KOPT-K1 (cell line): Measurements from ENCODE around the gene CDK2AP2.
"Not testable (repeated sequence)": the region's sequence is repeated elsewhere in the genome, so short reads cannot be mapped to it uniquely, and the experiment has no call there.

ENCODE experiments used
- H3K27ac ChIP-seq: fragments of 200-600 bp; sonication (generic); 2 replicates; pipeline ENCODE4 v1.5.1; 2016; ENCODE audit warnings: antibody characterized with exemption, mild to moderate bottlenecking, low read depth, low read length; ENCODE audit not compliant: poor library complexity, severe bottlenecking
- H3K36me3 ChIP-seq: fragments of 200-600 bp; sonication (generic); 2 replicates; pipeline ENCODE4 v1.5.1; 2017; ENCODE audit warnings: antibody characterized with exemption, mild to moderate bottlenecking, low read length, moderate library complexity; ENCODE audit not compliant: insufficient read depth
- H3K9me3 ChIP-seq: fragments of 200-600 bp; sonication (generic); 2 replicates; pipeline ENCODE4 v1.5.1; 2017; ENCODE audit warnings: antibody characterized with exemption, low read length, mild to moderate bottlenecking; ENCODE audit not compliant: insufficient read depth, poor library complexity, severe bottlenecking

The CDK2AP2 gene

DNA sequence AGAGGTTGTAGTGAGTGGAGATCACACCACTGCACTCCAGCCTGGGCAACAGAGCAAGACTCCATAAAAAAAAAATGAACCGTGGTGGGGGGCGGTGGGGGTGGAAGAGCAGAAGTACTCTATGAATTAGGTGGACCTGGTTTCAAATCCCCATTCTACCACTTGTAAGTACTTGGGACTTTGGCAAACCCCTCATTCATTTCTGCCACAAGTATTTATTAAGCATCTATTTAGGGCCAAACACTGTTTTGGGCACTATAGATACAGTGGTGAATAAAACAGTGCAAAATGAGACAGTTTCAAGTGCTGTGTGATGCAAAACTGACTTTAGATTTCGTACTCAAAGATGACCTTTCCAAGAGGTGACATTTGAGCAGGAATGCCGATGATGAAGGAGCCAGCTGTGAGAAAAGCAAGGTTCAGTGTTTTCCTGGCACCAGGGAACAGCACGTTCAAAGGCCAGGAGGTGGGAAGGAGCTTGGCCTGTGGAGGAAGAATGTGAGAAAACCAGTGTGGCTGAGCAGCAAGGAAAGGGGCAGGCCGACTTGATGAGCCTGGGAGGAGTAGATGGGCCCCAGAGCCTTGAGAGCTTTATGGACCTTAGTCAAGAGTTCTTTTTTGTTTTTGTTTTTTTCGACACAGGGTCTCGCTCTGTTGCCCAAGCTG is 37.5 kb downstream of the CDK2AP2 start:
- Histone ChIP-seq H3K36me3 (no peaks in the 10 kb centered on the region), H3K27ac (no peak overlapping the region), H3K9me3 (no peaks in the 10 kb centered on the region)

- Histone ChIP-seq H3K9me3 (no peaks in the 10 kb centered on the region), H3K36me3 (no peaks in the 10 kb centered on the region), H3K27ac (peak overlapping the region; percentile 73)
These were observed 38.5 kb downstream of the CDK2AP2 start for GRCh38 chr11:67469508-67469811.

DNA sequence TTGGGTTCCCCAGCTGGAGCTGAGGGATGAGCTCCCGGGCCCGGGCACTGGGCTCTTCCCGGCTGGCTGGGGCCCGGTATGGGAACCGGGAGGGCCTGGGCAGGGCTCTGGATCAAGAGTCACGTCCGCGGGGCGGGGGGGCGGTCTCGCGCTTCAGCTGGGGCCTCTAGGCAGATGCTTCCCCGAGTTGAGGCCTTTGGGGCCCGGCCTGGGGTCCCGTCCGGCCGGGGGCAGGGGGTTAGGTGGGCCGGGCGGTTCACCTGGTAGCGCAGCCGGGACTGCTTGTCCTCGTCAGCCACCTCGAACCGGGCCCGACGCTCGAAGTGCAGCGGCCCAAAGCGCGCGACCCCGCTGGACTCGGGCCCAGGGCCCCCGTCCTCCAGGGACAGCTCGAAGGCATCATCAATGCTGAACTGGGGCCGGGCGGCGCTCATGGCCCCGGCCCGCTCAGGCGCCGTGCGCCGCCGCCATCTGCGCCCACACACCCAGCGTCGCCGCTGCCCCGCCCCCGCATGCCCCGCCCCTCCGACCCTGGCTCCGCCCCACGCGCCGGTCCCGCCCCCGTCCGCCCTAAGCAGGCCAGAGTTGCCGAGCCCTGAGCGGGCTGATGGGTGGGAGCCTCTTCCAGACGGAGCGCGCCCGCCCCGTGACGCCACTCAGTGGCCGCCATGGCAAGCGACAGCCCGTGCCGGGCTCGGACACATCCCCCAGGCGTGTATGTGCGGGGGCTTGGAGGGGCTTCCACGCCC is 39.0 kb downstream of the CDK2AP2 start, which contains the start of gene TMEM134:
TMEM134 (minus strand) TSS at position 493 of the 749 bp plus-strand sequence; CDS start at position 434, 59 bp downstream.
- Histone ChIP-seq H3K27ac (peak within 1 kb of the TSS; percentile 73), H3K36me3 (no peaks in the 10 kb centered on the region), H3K9me3 (no peaks in the 10 kb centered on the region)

DNA sequence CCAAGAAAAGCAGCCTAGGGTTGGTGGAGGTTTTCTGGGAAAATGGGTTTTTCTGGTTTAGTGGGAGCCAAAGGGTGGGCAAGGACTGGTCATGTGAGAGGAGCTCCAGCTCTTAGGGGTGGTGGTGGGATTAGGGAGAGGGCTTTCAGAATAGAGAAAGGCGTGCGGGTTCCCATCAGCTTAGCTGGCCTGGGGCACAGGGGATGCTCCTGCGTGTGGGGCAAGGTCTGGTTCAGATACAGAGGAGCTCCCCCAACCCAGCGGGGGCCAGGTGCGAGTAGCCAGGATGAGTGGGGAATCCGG is 39.6 kb downstream of the CDK2AP2 start:
- peak overlapping the region; percentile 73 for H3K27ac ChIP-seq
- H3K9me3 ChIP-seq = no peaks in the 10 kb centered on the region
- no peaks in the 10 kb centered on the region for H3K36me3 ChIP-seq

DNA sequence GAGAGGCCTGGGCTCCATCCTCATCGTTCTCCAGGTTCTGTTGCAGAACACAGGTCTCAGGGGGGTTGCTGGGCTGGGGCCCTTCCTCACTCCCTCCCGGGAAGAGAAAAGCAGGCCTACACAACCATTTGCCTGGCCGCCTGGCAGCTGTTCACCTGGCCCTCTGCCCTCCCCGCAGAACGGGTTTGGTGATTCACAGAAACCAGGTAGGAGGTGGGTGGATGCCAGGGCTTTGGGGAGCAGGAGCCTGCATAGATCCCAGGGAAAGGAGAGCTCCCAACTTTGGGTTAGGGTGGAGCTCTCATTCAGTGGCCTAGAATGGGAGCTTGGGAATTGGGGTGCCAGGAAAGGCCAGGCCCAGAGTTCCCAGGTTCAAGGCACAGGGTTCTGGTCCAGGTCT is 39.9 kb downstream of the CDK2AP2 start:
- no peaks in the 10 kb centered on the region for H3K9me3 ChIP-seq
- peak overlapping the region; percentile 73 for H3K27ac ChIP-seq
- no peaks in the 10 kb centered on the region for H3K36me3 ChIP-seq

DNA sequence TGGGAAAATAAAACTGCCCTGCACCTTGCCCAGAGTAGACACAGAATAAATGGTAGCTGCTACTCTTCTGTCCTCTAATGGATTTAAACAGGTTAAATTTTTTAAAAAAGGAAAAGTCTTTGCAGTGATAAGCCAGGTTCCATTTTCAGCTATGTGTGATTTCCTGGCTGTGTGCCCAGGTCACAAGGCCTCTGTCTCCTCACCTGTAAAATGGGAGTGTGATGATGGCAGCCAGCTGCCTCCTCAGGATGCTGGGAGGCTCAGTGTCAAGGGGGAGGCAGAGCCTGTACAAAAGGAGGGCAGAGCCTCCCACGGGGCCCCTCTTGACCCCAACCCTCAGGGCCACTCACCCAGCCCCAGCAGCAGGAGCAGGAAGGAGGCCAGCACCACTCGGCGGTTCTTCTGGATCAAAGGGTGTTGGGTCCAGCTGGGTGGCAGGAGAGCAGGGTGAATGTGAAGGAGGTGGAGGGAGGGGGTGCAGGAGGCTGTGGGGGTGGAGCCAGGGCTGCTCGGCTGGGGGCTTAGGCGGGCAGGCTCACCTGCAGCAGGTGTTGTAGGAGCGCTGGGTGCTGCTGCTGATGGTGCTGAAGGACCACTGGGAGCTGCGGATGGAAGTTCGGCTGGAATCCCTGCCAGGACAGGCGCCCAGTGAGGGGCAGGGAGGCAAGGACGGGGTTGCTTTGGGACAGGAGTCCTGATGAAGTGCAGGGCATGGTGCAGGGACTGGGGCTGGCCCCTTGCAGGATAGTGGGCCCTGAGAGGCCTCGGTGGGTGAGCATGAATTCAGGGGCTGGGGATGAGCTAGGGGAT is 40.8 kb downstream of the CDK2AP2 start:
- peak overlapping the region; percentile 11 for H3K27ac ChIP-seq
- no peaks in the 10 kb centered on the region for H3K9me3 ChIP-seq
- H3K36me3 ChIP-seq = no peaks in the 10 kb centered on the region

DNA sequence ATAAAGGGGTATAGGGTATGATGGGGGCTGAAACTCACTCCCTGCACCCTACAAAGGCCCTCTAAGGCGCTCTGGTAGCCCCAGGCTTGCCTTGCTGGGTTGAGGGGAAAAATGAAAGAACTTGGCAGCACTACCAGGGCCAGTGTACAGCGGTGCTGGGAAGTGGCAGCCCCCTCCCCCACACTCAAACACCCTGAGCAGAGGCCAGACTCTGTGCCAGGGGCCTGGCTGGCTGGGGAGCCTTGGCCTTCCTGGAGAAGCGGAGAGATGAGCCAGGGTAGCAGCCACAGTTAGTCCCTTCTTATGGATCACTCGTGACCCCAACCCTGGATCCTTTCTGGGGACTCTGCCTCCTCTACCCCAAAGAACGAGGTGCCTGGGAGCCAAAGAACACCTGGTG is 41.6 kb downstream of the CDK2AP2 start:
- Histone ChIP-seq H3K36me3 (no peaks in the 10 kb centered on the region), H3K27ac (peak overlapping the region; percentile 11), H3K9me3 (no peaks in the 10 kb centered on the region)

GRCh38 chr11:67465530-67465929 is 42.4 kb downstream of the CDK2AP2 start:
- not testable (repeated sequence) for H3K9me3 ChIP-seq, H3K36me3 ChIP-seq
- H3K27ac ChIP-seq = peak overlapping the region; percentile 86

DNA sequence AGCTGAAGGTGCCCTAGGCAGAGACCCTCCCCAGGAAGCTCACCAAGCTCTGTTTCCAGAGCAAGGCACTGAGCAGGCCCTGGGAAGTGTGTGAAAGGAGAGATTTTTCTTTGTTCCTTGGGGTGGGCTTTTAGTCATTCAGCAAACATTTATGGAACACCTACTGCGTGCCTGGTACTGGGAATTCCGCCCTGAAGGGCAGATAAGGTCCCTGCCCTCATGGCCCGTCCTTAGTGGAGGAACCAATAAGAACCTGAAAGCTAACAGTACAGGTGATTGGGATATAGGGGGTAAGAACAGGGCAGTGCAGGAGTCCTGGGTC is 42.8 kb downstream of the CDK2AP2 start:
- Histone ChIP-seq H3K36me3 (no peaks in the 10 kb centered on the region), H3K27ac (peak overlapping the region; percentile 86)

DNA sequence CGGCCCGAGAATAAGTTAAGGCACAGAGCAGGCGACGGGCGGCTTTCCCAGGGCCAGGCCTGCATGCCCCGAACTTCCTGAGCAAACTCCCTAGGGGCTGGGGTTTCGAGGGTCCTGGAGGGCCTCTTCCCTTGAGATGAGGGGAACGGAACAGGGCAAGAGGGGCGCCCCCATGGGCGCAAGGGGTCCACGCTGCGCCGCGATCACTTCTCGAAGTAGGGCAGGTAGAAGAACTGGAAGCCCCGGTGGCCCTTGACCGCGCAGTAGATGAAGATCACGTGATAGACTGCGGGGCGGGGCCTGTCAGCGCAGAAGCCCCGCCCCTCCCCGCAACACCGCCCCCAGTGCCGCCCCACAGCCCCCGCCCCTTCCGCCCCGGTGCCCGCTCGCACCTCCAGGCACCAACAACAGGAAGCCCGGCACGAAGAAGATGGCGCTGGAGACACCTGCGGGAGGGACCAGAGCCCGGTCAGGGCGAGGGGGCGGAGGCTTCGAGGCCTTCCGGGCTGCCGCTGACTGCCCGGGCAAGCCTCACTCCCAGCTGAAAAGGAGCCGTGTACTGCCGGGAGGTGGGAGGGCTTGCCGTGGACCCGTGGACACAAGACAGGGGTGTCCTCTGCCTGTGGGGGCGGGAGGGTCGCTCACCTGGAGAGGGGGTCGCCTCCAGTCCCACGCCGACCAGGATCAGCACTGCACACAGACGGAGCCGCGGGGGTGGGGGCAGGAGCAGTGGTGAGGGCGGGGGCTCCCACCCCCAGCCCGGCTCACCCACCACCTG is 43.4 kb downstream of the CDK2AP2 start:
- Histone ChIP-seq H3K27ac (peak overlapping the region; percentile 86), H3K36me3 (no peaks in the 10 kb centered on the region), H3K9me3 (no peaks in the 10 kb centered on the region)

More for the DNA sequence above, 42.8 kb downstream of the CDK2AP2 start:
- no peaks in the 10 kb centered on the region for H3K9me3 ChIP-seq

GRCh38 chr11:67463680-67464410 is 44.1 kb downstream of the CDK2AP2 start:
- no peaks in the 10 kb centered on the region for H3K36me3 ChIP-seq
- H3K27ac ChIP-seq = peak overlapping the region; percentile 86
- H3K9me3 ChIP-seq = no peaks in the 10 kb centered on the region

DNA sequence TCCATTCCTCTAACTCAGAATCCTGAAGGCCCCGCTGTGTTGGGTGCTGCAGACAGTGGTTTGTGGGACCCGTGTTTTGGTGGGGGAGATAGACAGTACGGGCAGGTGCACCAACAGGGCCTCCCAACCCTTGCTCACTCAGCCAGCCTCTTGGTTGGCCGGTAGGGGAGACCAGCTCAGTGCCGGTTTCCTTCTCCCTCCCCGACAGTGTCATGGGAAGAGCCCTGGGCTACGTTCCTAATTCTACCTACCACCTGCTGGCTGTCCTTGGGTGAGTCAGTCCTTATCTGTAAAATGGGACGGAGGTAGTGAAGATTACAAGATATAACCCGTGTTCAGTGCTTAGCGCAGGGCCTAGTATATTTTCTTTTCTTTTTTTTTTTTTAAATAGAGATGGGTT is 44.8 kb downstream of the CDK2AP2 start:
- H3K9me3 ChIP-seq = no peaks in the 10 kb centered on the region
- no peaks in the 10 kb centered on the region for H3K36me3 ChIP-seq
- H3K27ac ChIP-seq = no peak overlapping the region

DNA sequence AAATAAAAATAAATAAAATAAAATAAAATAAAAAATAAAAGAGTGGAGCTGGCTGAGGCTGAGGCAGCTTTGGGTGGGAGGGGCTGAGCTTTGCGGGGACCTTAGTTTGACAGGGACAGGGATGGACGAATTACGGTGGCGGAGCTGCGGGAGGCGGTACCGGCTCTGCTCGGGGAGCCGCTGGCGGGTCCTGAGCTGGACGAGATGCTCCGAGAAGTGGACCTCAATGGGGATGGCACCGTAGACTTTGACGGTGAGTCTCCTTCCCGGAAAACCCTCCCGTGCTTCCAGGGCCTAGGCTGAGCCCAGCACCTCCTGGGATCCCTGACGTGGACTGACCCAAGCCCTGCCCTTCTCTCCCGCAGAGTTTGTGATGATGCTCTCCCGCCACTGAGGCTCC is 49.7 kb downstream of the CDK2AP2 start:
- Histone ChIP-seq H3K9me3 (no peaks in the 10 kb centered on the region), H3K27ac (no peak overlapping the region), H3K36me3 (no peaks in the 10 kb centered on the region)

DNA sequence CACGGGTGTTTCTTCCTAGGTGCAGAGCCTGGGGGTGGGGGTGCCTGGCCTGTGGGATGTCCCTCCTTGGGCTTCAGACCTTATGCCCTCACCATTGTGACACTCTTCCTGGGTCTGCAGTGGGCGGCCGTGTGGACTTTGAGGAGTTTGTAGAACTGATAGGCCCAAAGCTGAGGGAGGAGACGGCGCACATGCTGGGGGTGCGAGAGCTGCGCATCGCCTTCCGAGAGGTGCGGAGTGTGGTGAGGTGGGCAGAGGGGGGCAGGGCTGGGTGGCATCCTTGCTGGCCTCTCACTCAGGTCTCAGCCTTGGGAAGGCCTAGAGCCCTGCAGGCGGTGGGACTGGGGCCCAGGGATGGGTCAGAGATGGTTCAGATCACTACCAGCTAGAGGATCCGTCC is 50.5 kb downstream of the CDK2AP2 start:
- no peaks in the 10 kb centered on the region for H3K9me3 ChIP-seq
- H3K36me3 ChIP-seq = no peaks in the 10 kb centered on the region
- no peak overlapping the region for H3K27ac ChIP-seq
